ENCODE results near the gene SMIM45.

Gene SMIM45

GRCh38 chr22:41992496-41992895, 40.5 kb downstream of the SMIM45 start:
- H3K4me3 ChIP-seq: no peak overlapping the region
- TF ChIP-seq POLR2A (IDR thresholded peaks at IDR 0.05): no peak
- TF ChIP-seq EP300 (IDR thresholded peaks at IDR 0.05): no peak
- TF ChIP-seq CTCF (IDR thresholded peaks at IDR 0.05): no peak
- no peaks in the 10 kb centered on the region for H3K4me1 ChIP-seq (ENCODE audit: insufficient read depth)
- 89 to 91% (median 91%) methylated on average over 5 of the region's 5 CpGs for WGBS, 3 donors
- intact Hi-C loops (cut with DNase I): no loop called here
- no peaks in the 10 kb centered on the region for H3K27me3 ChIP-seq
- no peaks in the 10 kb centered on the region for H3K36me3 ChIP-seq
- DNase-seq: no peak
- no peaks in the 10 kb centered on the region for H3K9me3 ChIP-seq
- no peak overlapping the region for H3K27ac ChIP-seq

GRCh38 chr22:41995211-41995610, 43.3 kb downstream of the SMIM45 start:
- WGBS, 3 donors: 72 to 83% (median 75%) methylated on average over 3 of the region's 3 CpGs
- Histone ChIP-seq H3K9me3 (no peaks in the 10 kb centered on the region), H3K4me3 (no peak overlapping the region), H3K36me3 (no peaks in the 10 kb centered on the region), H3K27me3 (no peaks in the 10 kb centered on the region), H3K4me1 (ENCODE audit: insufficient read depth) (peaks cover 6% of the 10 kb centered on the region), H3K27ac (no peak overlapping the region)
- intact Hi-C loops (cut with DNase I): no loop called here
- TF ChIP-seq EP300 (IDR thresholded peaks at IDR 0.05) (no peak), POLR2A (IDR thresholded peaks at IDR 0.05) (no peak), CTCF (IDR thresholded peaks at IDR 0.05) (no peak)
- DNase-seq: no peak

GRCh38 chr22:41996826-41997225, 44.9 kb downstream of the SMIM45 start:
- no peaks in the 10 kb centered on the region for H3K36me3 ChIP-seq
- TF ChIP-seq POLR2A (IDR thresholded peaks at IDR 0.05) (no peak), CTCF (IDR thresholded peaks at IDR 0.05) (no peak), EP300 (IDR thresholded peaks at IDR 0.05) (no peak)
- intact Hi-C loops (cut with DNase I): no loop called here
- H3K4me3 ChIP-seq: no peak overlapping the region
- H3K4me1 ChIP-seq (ENCODE audit: insufficient read depth): peaks cover 6% of the 10 kb centered on the region
- peaks cover 0 to 5% of the 10 kb centered on the region in 2 donors for H3K9me3 ChIP-seq
- H3K27ac ChIP-seq: no peak overlapping the region
- H3K27me3 ChIP-seq: no peaks in the 10 kb centered on the region
- 82 to 85% (median 83%) methylated on average over 5 of the region's 5 CpGs for WGBS, 3 donors
- no peak for DNase-seq

GRCh38 chr22:41998361-41999261, 46.7 kb downstream of the SMIM45 start, which contains the start of gene WBP2NL:
TSS of gene WBP2NL (plus strand) at chr22:41998788. CDS start at chr22:41998819, 31 bp downstream.
- Histone ChIP-seq H3K36me3 (no peaks in the 10 kb centered on the region), H3K9me3 (peaks cover 0 to 5% of the 10 kb centered on the region in 2 donors), H3K27ac (peak within 1 kb of the TSS in 1 of 2 donors; percentile 20), H3K27me3 (no peaks in the 10 kb centered on the region), H3K4me1 (ENCODE audit: insufficient read depth) (peaks cover 6% of the 10 kb centered on the region), H3K4me3 (peak within 1 kb of the TSS; percentile 39)
- intact Hi-C loops (cut with DNase I): no loop called here
- 30 to 44% (median 31%) methylated on average over 57 to 71 of the region's 71 CpGs for WGBS, 3 donors
- TF ChIP-seq CTCF (IDR thresholded peaks at IDR 0.05): no peak
- TF ChIP-seq EP300 (IDR thresholded peaks at IDR 0.05): no peak
- no peak for TF ChIP-seq POLR2A (IDR thresholded peaks at IDR 0.05)
- DNase-seq: peak; percentile 80 to 85 (median 83)

Data from ovary (tissue), 7 donors.